Fibroblast of the aortic adventitia (primary cell): ENCODE data around the gene RMND1. TPM values are rescaled to one million over a fixed set of nuclear protein-coding genes. Genes with fewer than 3 reads are reported as not detected.
"Not testable (repeated sequence)": the region's sequence is repeated elsewhere in the genome, so short reads cannot be mapped to it uniquely, and the experiment has no call there.

Experiments
- DNase-seq: peaks from one replicate; pipeline ENCODE4 v3.0.0-alpha.2; 2010; ENCODE audit warnings: low read depth
- H3K4me3 ChIP-seq: 2 replicates; pipeline ENCODE4 v1.5.1; 2011; ENCODE audit warnings: low read depth, mild to moderate bottlenecking, control low read depth, low read length, moderate library complexity
- total RNA-seq: library from RNA; depleted of rRNA; stranded (reverse); fragments of >200 nt; gene quantifications from 2 replicates; pipeline ENCODE4 v1.2.3, GENCODE V29; 2012; ENCODE audit warnings: low replicate concordance
- TF ChIP-seq, protein P1 (sequence below): IDR thresholded peaks from 2 replicates; pipeline ENCODE4 v1.5.1; 2011; ENCODE audit warnings: mild to moderate bottlenecking, low read length, control low read depth, inconsistent platforms; ENCODE audit not compliant: insufficient read depth

Gene RMND1
- total RNA-seq, 1 donor, result 36.4 TPM

- no peak for DNase-seq
- TF ChIP-seq, protein P1, sequence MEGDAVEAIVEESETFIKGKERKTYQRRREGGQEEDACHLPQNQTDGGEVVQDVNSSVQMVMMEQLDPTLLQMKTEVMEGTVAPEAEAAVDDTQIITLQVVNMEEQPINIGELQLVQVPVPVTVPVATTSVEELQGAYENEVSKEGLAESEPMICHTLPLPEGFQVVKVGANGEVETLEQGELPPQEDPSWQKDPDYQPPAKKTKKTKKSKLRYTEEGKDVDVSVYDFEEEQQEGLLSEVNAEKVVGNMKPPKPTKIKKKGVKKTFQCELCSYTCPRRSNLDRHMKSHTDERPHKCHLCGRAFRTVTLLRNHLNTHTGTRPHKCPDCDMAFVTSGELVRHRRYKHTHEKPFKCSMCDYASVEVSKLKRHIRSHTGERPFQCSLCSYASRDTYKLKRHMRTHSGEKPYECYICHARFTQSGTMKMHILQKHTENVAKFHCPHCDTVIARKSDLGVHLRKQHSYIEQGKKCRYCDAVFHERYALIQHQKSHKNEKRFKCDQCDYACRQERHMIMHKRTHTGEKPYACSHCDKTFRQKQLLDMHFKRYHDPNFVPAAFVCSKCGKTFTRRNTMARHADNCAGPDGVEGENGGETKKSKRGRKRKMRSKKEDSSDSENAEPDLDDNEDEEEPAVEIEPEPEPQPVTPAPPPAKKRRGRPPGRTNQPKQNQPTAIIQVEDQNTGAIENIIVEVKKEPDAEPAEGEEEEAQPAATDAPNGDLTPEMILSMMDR, result no peak
- peak overlapping the region; percentile 77 for H3K4me3 ChIP-seq
These were observed 62.8 kb downstream of the RMND1 start for GRCh38 chr6:151388997-151389617.

DNA sequence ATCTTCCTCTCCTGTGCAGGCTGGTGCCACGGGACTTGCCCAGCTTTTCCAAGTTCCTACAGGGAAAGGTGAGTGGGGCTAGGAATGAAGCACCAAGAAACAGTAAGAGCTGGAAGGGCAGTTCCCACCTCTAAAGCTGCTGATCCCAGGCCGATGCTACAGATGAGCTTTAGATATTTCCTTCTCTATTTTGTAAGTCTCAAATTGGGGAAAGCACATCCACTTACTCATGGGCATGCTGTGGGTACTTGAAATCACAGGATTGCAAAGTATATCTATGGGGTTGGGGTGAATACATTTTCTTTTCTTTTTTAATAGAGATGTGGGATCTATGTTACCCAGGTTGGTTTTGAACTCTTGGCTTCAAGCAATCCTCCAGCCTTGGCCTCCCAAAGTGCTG is 63.7 kb downstream of the RMND1 start:
- TF ChIP-seq, protein P1, result no peak
- no peak overlapping the region for H3K4me3 ChIP-seq
- no peak for DNase-seq

GRCh38 chr6:151387175-151387970 is 64.6 kb downstream of the RMND1 start:
- DNase-seq, result peak; percentile 72
- TF ChIP-seq, protein P1, result no peak
- H3K4me3 ChIP-seq, result no peak overlapping the region

DNA sequence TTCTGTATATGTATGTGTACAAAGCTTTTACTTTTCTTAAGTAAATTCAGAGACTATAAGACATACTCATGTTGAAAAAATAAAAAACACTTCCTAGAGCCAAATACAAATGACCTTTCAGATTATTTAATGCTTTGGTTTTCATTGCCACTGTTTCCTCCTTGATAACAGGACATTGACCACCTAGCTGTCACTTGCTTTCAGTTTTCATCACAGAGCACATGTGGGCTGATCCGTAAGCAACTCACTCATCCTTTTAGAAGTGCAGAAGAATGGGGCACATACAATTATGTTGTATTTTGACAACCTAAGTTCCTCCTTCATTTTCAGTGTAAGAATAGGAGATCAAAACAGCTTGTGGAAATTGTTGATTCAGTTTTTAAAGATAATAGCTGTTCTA is 66.7 kb downstream of the RMND1 start:
- no peak for DNase-seq
- TF ChIP-seq, protein P1, result no peak
- no peak overlapping the region for H3K4me3 ChIP-seq

DNA sequence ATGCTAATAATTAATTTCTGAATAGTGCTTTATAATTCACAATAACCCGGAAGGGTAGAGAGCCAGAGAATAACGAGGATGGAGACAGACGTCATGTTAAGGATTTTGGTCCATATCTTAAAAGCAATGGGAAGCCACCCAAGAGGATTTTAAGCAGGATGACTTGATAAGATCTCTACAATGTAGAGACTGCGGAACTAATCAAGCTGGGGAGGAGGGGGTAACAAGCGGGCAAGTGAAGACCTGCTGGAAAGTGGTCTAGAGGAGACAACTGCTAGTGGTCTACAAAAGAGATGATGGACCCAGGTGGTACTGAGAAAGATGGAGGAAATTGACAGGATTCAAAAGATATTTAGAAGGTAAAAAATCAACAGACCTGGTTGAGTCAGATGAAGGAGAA is 67.8 kb downstream of the RMND1 start:
- no peak overlapping the region for H3K4me3 ChIP-seq
- TF ChIP-seq, protein P1, result no peak
- no peak for DNase-seq

DNA sequence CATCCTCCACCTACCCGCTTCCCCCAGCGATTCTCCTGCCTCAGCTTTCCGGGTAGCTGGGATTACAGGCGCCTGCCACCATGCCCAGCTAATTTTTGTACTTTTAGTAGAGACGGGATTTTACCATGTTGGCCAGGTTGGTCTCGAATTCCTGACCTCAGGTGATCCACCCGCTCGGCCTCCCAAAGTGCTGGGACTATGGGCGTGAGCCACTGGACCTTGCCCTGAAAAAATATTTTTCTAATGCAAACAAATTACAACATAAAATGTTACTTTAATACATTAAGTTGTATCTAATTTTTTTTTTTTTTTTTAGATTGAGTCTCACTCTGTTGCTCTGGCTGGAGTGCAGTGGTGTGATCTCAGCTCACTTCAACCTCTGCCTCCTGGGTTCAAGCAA is 69.3 kb downstream of the RMND1 start:
- DNase-seq, H3K4me3 ChIP-seq: not testable (repeated sequence)

DNA sequence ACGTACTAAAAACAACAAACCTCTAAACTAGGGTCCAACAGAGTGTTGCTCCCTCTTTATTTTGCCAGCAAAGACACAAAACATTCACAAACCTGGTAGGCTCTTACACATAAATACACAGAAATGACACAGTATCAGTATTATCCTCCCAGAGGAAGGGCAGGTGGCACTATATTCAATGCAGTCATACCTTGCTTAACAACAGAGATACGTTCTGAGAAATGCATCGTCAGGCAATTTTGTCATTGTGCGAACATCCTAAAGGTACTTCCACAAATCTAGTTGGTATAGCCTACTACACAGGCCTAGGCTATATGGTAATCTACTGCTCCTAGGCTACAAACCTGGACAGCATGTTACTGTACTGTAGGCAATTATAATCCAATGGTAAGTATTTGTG is 70.2 kb downstream of the RMND1 start:
- H3K4me3 ChIP-seq, result no peak overlapping the region
- TF ChIP-seq, protein P1, result no peak
- DNase-seq, result no peak
